ENCODE results near the gene EMP3. TPM values are rescaled to one million over a fixed set of nuclear protein-coding genes. Genes with fewer than 3 reads are reported as not detected.

Gene EMP3
- total and polyA plus RNA-seq, 12 donors, result 20.6 to 409 (median 103) TPM

DNA sequence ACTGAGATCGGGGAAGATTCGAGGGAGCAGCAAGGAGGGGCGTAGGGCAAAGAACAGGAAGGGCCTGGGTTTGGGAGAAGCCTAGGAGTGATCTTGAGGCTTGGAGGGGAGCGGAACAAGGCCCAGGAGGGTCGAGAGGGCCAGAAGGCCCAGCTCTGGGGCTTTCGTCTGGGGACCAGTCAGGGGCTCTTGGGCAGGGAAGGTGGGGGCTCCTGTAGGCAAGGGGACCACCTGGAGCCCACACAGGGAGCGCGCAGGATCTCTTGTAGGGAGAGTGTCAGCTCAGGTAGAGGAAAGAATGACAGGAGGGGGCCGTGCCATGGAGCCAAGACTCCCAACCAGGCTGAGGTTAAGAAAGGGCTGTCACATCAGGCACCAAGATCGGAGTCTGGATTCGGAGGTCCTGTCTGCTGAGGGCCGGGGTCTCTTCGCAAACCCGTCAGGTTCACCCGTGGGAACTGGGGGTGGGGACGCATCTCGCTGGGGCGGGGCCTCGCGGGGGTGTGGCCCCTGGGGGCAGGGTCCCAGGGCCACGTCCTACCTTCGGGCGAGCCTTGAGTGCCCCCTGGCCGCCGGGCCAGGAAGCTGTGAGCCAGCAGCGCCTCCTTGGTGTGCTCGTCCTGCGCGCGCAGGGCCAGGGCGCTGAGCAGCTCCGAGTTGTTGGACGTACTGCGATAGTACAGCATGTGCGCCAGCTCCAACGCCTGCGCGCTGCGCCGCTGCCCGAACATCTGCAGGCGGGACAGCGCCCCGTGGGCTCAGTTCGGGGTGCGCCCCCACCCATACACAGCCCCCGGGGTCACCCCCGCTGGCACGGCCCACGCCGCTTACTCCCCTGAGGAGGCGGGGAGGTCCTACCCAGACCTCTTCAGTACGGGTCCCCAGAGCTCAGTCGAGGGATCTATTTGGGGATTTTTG lies 8.4 kb downstream of the EMP3 start:
- Histone ChIP-seq H3K4me3 (peak overlapping the region in 1 of 4 donors; percentile 44), H3K27ac (peak overlapping the region; percentile 24 to 84 (median 76)), H3K9me3 (replicated peaks in 1 of 3) (no peaks in the 10 kb centered on the region), H3K36me3 (replicated peaks in 1 of 2) (no peaks in the 10 kb centered on the region), H3K4me1 (replicated peaks in 1 of 2) (peaks cover 9 to 27% of the 10 kb centered on the region in 2 donors), H3K27me3 (no peaks in the 10 kb centered on the region)
- 6 to 14% (median 11%) methylated on average over 9 to 54 of the region's 54 CpGs for WGBS, 4 donors
- peak in 1 of 2 donors; percentile 42 for TF ChIP-seq POLR2A (IDR thresholded peaks at IDR 0.05)
- TF ChIP-seq, protein P1, sequence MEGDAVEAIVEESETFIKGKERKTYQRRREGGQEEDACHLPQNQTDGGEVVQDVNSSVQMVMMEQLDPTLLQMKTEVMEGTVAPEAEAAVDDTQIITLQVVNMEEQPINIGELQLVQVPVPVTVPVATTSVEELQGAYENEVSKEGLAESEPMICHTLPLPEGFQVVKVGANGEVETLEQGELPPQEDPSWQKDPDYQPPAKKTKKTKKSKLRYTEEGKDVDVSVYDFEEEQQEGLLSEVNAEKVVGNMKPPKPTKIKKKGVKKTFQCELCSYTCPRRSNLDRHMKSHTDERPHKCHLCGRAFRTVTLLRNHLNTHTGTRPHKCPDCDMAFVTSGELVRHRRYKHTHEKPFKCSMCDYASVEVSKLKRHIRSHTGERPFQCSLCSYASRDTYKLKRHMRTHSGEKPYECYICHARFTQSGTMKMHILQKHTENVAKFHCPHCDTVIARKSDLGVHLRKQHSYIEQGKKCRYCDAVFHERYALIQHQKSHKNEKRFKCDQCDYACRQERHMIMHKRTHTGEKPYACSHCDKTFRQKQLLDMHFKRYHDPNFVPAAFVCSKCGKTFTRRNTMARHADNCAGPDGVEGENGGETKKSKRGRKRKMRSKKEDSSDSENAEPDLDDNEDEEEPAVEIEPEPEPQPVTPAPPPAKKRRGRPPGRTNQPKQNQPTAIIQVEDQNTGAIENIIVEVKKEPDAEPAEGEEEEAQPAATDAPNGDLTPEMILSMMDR (IDR thresholded peaks at IDR 0.05), result peak; percentile 59 to 86 (median 80)
- intact Hi-C loops (cut with DNase I), result no loop called here
- DNase-seq, result peak; percentile 89 to 95 (median 93)

DNA sequence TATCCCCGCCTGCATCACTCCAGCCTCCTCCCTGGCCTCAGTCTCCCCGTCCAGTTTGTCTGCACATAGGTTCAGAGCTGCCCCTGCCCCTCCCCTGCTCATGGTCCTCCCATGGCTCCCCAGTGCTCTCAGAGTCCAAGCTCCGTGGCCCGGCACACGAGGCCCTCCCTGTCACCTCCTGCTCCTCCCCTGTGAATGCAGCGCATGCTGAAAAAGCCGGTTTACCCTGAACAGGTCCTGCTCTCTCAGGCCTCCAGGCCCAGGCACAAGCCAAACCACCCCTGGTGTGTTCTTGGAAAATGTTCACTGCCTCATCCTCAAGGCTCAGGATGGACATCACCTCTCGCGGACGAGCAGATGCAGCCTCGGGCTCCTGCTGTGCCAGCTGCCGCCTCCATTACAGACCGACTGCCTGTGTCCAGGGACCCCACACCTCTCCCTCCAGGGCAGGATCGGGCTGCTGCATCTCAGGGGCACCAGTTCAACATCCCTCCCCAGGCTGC lies 13.0 kb downstream of the EMP3 start:
- Histone ChIP-seq H3K4me1 (replicated peaks in 1 of 2) (peaks cover 0 to 5% of the 10 kb centered on the region in 2 donors), H3K27ac (no peak overlapping the region), H3K9me3 (replicated peaks in 1 of 3) (no peaks in the 10 kb centered on the region), H3K27me3 (no peaks in the 10 kb centered on the region), H3K36me3 (replicated peaks in 1 of 2) (no peaks in the 10 kb centered on the region), H3K4me3 (no peak overlapping the region)
- TF ChIP-seq POLR2A (IDR thresholded peaks at IDR 0.05), result no peak
- TF ChIP-seq, protein P1 (IDR thresholded peaks at IDR 0.05), result no peak
- no peak for DNase-seq
- intact Hi-C loops (cut with DNase I), result no loop called here
- whole genome bisulfite sequencing, 4 donors, result 91 to 95% (median 94%) methylated on average over 7 to 14 of the region's 14 CpGs

DNA sequence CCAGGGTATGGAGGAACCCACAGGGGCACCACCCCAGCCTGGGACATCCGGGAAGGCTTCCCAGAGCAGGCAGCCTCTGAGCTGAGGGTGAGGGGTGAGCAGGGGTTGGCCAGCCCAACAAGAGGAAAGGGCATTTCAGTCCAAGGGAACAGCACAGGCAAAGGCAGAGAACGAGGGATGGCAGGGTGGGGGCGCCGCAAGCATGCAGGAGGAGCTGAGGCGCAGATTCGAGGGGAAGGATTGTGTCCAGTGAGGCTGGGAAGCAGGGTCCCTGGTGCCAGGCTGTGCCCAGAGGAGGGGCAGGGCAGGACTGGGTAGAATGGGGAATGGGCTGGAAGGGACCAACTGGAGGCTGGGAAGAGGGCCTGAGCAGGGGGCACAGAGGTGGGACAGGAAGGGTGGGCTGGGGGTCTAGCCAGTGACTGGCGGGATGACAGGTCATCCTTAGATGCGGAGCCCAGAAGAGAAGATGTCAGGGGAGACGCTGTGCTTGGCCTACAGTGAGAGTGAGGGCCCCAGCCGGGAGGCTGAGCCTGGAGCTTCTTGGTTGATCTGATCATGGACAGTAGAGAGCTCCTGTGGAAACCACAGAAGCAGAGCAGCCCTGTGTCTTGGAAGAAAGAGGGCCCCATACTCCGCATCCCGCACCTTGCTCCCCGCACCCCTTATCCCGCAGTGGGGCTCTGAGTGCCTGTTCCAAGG lies 13.6 kb downstream of the EMP3 start:
- H3K36me3 ChIP-seq (replicated peaks in 1 of 2), result no peaks in the 10 kb centered on the region
- intact Hi-C loops (cut with DNase I), result no loop called here
- H3K4me1 ChIP-seq (replicated peaks in 1 of 2), result no peaks in the 10 kb centered on the region
- no peaks in the 10 kb centered on the region for H3K9me3 ChIP-seq (replicated peaks in 1 of 3)
- H3K27ac ChIP-seq, result no peak overlapping the region
- DNase-seq, result no peak
- 89 to 96% (median 94%) methylated on average over 10 to 14 of the region's 14 CpGs for WGBS, 4 donors
- no peak for TF ChIP-seq POLR2A (IDR thresholded peaks at IDR 0.05)
- TF ChIP-seq, protein P1 (IDR thresholded peaks at IDR 0.05), result no peak
- no peaks in the 10 kb centered on the region for H3K27me3 ChIP-seq
- H3K4me3 ChIP-seq, result no peak overlapping the region

DNA sequence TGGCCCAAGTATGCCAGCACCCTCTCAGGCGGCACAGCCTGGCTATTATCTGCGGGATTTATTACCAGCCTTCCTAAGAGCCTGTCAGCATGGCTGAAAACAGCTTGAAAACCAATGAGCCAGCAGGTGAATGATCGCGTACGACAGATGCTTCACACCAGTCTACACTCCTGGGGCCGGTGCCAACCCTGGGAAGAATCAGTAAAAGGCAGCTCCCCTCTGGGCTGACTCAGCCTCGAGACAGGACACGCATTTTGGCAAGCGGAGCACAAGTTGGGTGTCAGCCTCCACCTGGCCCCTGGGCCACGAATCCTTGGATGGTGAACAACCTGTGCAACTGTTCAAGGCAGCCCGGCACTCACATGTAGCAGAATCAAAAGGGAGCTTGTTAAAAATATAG lies 15.6 kb downstream of the EMP3 start:
- H3K27ac ChIP-seq, result no peak overlapping the region
- intact Hi-C loops (cut with DNase I), result no loop called here
- 50 to 64% (median 56%) methylated on average over 5 to 11 of the region's 11 CpGs for WGBS, 4 donors
- peak in 6 of 7 donors; percentile 67 to 82 (median 78) for DNase-seq
- TF ChIP-seq, protein P1 (IDR thresholded peaks at IDR 0.05), result no peak
- H3K9me3 ChIP-seq (replicated peaks in 1 of 3), result no peaks in the 10 kb centered on the region
- H3K36me3 ChIP-seq (replicated peaks in 1 of 2), result no peaks in the 10 kb centered on the region
- H3K27me3 ChIP-seq, result no peaks in the 10 kb centered on the region
- no peak overlapping the region for H3K4me3 ChIP-seq
- H3K4me1 ChIP-seq (replicated peaks in 1 of 2), result no peaks in the 10 kb centered on the region

All from adrenal gland (tissue), 12 donors.